Spleen (tissue), 11 donors: ENCODE measurements around the gene CD200. TPM values are rescaled to one million over a fixed set of nuclear protein-coding genes. Genes with fewer than 3 reads are reported as not detected.
A peak's percentile ranks its signal among the peaks of the same experiment; 100 is the strongest.

Experiments
- DNase-seq: peaks from one replicate; pipeline ENCODE4 v3.0.0-alpha.2; 2020
- H3K27ac ChIP-seq, 8 donors: fragments of 200-600 bp; sonication (generic) in 7 of 8; 1 replicate in 4 of 8; 2 replicates in 4 of 8; pipeline versions ENCODE4 v1.5.0 to v1.8.0; 2016 to 2021; ENCODE audit warnings: inconsistent platforms in 4 of 8, mild to moderate bottlenecking in 4 of 8, moderate library complexity in 1 of 8
- H3K27me3 ChIP-seq, 7 donors: fragments of 200-600 bp; sonication (generic) in 6 of 7; replicated peaks in 1 of 7; 1 replicate in 4 of 7; 2 replicates in 3 of 7; pipeline versions ENCODE4 v1.5.0 to v1.8.0; 2016 to 2021; ENCODE audit warnings: inconsistent platforms in 3 of 7, mild to moderate bottlenecking in 1 of 7
- H3K36me3 ChIP-seq, 6 donors: fragments of 200-600 bp; sonication (generic) in 5 of 6; 1 replicate in 4 of 6; 2 replicates in 2 of 6; pipeline versions ENCODE4 v1.5.0 to v1.8.0; 2016 to 2021; ENCODE audit warnings: inconsistent platforms in 2 of 6
- H3K4me1 ChIP-seq, 6 donors: fragments of 200-600 bp; sonication (generic) in 5 of 6; 1 replicate in 3 of 6; 2 replicates in 3 of 6; pipeline versions ENCODE4 v1.5.0 to v1.8.0; 2016 to 2021; ENCODE audit warnings: inconsistent platforms in 3 of 6
- H3K4me3 ChIP-seq, 8 donors: fragments of 200-600 bp; sonication (generic) in 7 of 8; 1 replicate in 4 of 8; 2 replicates in 4 of 8; pipeline versions ENCODE4 v1.5.0 to v1.8.0; 2016 to 2021; ENCODE audit warnings: inconsistent platforms in 4 of 8, mild to moderate bottlenecking in 4 of 8, moderate library complexity in 2 of 8
- H3K9me3 ChIP-seq, 8 donors: fragments of 200-600 bp; sonication (generic) in 7 of 8; 1 replicate in 4 of 8; 2 replicates in 4 of 8; pipeline versions ENCODE4 v1.5.0 to v1.8.0; 2016 to 2021; ENCODE audit warnings: inconsistent platforms in 4 of 8
- CTCF ChIP-seq, 11 experiments: fragments of 200-600 bp in 7 of 11; fragments of 450-650 bp in 4 of 11; sonication (generic) in 4 of 11; IDR thresholded peaks in 8 of 11; conservative IDR thresholded peaks in 3 of 11; 1 replicate in 7 of 11; 2 replicates in 4 of 11; pipeline versions ENCODE4 v1.4.0 to v1.8.0; 2016 to 2021; ENCODE audit warnings: antibody characterized with exemption in 11 of 11, inconsistent platforms in 4 of 11, mild to moderate bottlenecking in 1 of 11
- POLR2A ChIP-seq, 3 donors: fragments of 450-650 bp; IDR thresholded peaks; one replicate each; pipeline ENCODE4 v1.5.1; 2017; ENCODE audit warnings: antibody characterized with exemption in 3 of 3, mild to moderate bottlenecking in 1 of 3
- POLR2AphosphoS5 ChIP-seq, 3 donors: sonication (generic); formaldehyde crosslinking; IDR thresholded peaks; one replicate each; pipeline ENCODE4 v1.5.1; 2017; ENCODE audit warnings: antibody characterized with exemption in 3 of 3
- WGBS, 5 donors: extraction: QIAGEN DNeasy Blood & Tissue Kit in 3 of 5; methylation state at CpG; one replicate each; pipeline versions ENCODE4 v1.1.5 to v1.1.7; 2013 to 2018; 5-methylcytosine and 5-hydroxymethylcytosine counted together
- intact Hi-C: fragments of 100-400 bp; cut with DNase I; formaldehyde crosslinking; loops from one replicate; pipeline ENCODE4 v1.15.0; 2023; ENCODE audit warnings: low total_unique reads
- polyA plus RNA-seq, 3 donors: library from polyadenylated mRNA; stranded (reverse); fragments of 200-250 nt; gene quantifications; one replicate each; pipeline ENCODE4 v1.2.1, GENCODE V29; 2013
- total RNA-seq, 7 donors: library from RNA; depleted of rRNA in 3 of 7; stranded (reverse); fragments of >200 nt in 3 of 7; fragmentation: NEBNext Ultra II Directional in 4 of 7; extraction: Animal tissue kit (Norgen Biotek cat#: 25700) in 4 of 7; gene quantifications; one replicate each; pipeline versions ENCODE4 v1.1.0 to v1.2.1, GENCODE V29; 2016 to 2021
- donor health status: healthy with polysubstance abuse.
- donor health status: DM: no; HTN: no; CAD: no; lungs with moderate emphysema.
- donor health status: DM: no; HTN: no; CAD: no.
- donor health status: Bipolar disorder and iron deficiency.
- donor health status: healthy.
- donor health status: DM: no; HTN: no; CAD: no.
- donor health status: DM: yes; HTN: yes; CAD: no.

Gene CD200
- total and polyA plus RNA-seq, 10 donors, result 4.3 to 13.1 (median 6.6) TPM

GRCh38 chr3:112389961-112390360 lies 57.0 kb downstream of the CD200 start:
- Histone ChIP-seq H3K4me1 (peaks cover 0 to 27% (median 6%) of the 10 kb centered on the region in 6 donors), H3K9me3 (peaks cover 0 to 9% (median 3%) of the 10 kb centered on the region in 8 donors), H3K4me3 (no peak overlapping the region), H3K36me3 (no peaks in the 10 kb centered on the region), H3K27me3 (no peaks in the 10 kb centered on the region), H3K27ac (no peak overlapping the region)
- intact Hi-C loops, result no loop called here
- TF ChIP-seq POLR2AphosphoS5 (IDR thresholded peaks at IDR 0.05), result no peak
- TF ChIP-seq CTCF (IDR thresholded peaks at IDR 0.05 in 8 of 11, conservative IDR thresholded peaks at IDR 0.05 in 3 of 11), result no peak
- no peak for TF ChIP-seq POLR2A (IDR thresholded peaks at IDR 0.05)
- no peak for DNase-seq

DNA sequence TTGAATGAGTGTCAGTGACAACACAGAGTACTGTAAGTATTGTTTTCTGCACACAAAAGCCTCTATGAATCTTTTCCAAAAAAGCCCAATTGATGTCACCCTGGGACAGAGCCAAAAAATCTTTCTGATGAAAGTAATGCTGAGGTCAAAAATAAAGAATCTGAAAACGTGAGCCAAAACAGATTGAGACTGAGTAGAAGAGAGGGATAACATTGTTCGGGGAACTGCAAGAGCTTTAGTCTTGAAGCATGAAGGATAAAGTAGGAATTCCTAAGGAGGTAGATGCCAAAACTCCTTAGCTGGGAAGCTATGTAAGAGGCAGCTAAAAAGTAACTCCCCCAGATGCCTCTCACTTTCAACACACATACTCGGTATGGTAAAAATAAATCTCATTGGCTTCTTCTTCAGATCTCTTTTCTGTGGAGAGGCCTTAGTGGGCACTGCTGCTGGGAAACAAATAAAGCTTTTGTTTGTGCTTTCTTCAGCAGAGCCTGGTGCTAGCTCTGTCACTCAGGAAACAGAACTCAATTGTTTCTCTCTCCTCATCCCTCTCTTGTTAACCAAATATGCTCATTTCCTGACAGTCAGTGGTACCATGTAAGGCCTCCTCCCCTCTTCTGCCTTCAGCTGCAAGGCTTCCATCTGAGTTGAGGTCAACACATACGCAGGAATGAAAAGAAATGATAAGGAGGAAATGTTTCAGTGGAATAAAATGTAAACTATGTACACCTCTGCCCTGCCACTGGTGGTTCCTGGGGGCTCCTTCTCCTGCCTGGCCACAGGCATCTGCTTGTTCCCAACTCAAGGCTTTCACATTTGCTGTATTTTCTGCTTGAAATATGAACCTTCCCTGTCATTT lies 58.1 kb downstream of the CD200 start:
- intact Hi-C loops, result no loop called here
- H3K4me1 ChIP-seq, result peaks cover 0 to 34% (median 6%) of the 10 kb centered on the region in 6 donors

DNA sequence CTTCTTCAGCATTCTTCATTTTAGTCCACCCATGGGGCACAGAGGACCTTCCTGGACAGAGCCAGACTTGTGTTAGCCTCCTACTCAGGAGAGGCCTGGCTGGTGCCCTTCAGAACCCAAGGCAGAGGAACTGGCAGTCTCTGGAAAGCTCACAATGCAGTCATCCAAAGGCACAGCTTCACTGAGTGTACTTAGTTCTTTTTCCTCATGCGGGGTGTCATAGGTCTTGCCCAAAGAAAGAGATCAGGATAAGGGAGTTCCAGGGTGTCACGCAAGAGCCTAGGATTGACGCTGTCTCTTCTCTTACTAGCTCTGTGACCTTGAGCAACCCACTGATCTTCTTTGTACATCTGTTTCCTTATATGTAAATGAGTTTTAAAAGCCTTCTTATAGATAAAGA lies 58.7 kb downstream of the CD200 start:
- TF ChIP-seq CTCF (IDR thresholded peaks at IDR 0.05 in 8 of 11, conservative IDR thresholded peaks at IDR 0.05 in 3 of 11) (no peak), POLR2AphosphoS5 (IDR thresholded peaks at IDR 0.05) (no peak), POLR2A (IDR thresholded peaks at IDR 0.05) (no peak)
- Histone ChIP-seq H3K27ac (peak overlapping the region in 7 of 8 donors; percentile 29 to 70 (median 54)), H3K4me3 (no peak overlapping the region), H3K36me3 (no peaks in the 10 kb centered on the region), H3K4me1 (peaks cover 0 to 37% (median 6%) of the 10 kb centered on the region in 6 donors), H3K9me3 (peaks cover 0 to 9% (median 3%) of the 10 kb centered on the region in 8 donors), H3K27me3 (no peaks in the 10 kb centered on the region)
- WGBS, 5 donors, result 29 to 49% (median 44%) methylated on average over 3 of the region's 3 CpGs
- no peak for DNase-seq
- intact Hi-C loops, result no loop called here

More for the DNA sequence above, 58.1 kb downstream of the CD200 start:
- peak overlapping the region in 7 of 8 donors; percentile 29 to 70 (median 54) for H3K27ac ChIP-seq
- H3K27me3 ChIP-seq, result no peaks in the 10 kb centered on the region
- WGBS, 5 donors, result 33 to 44% (median 38%) methylated on average over 4 of the region's 4 CpGs
- no peak overlapping the region for H3K4me3 ChIP-seq
- TF ChIP-seq POLR2A (IDR thresholded peaks at IDR 0.05) (no peak), CTCF (IDR thresholded peaks at IDR 0.05 in 8 of 11, conservative IDR thresholded peaks at IDR 0.05 in 3 of 11) (no peak), POLR2AphosphoS5 (IDR thresholded peaks at IDR 0.05) (no peak)
- no peak for DNase-seq
- H3K36me3 ChIP-seq, result no peaks in the 10 kb centered on the region
- peaks cover 0 to 9% (median 3%) of the 10 kb centered on the region in 8 donors for H3K9me3 ChIP-seq
